A673 (cell line): ENCODE data around the gene EPHB6.

Source experiments
- EZH2 ChIP-seq: fragments of 200-600 bp; sonication (generic); IDR thresholded peaks from 2 replicates; pipeline ENCODE4 v1.6.1; 2017; ENCODE audit warnings: borderline replicate concordance, low read depth, mild to moderate bottlenecking, mixed read lengths, antibody characterized with exemption, low read length; ENCODE audit not compliant: poor library complexity, severe bottlenecking
- TF ChIP-seq, protein P1 (sequence below): fragments of 300-800, 200-600 bp; sonication (generic); conservative IDR thresholded peaks from 2 replicates; pipeline ENCODE4 v1.5.1; 2017; ENCODE audit warnings: low read depth, mild to moderate bottlenecking, antibody characterized with exemption, low read length, moderate library complexity, mixed read lengths

DNA sequence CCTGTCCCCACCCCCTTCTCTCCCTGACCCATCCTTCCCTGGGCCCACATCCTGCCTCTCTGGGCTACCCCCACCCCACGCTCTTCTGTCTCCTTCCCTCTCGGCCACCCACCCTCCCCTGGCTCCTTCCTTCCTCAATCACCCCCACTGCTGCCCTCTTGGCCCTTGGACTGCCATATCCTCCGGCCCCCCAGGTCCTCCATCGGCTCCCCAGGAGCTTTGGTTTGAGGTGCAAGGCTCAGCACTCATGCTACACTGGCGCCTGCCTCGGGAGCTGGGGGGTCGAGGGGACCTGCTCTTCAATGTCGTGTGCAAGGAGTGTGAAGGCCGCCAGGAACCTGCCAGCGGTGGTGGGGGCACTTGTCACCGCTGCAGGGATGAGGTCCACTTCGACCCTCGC, 10.9 kb downstream of the EPHB6 start:
- TF ChIP-seq, protein P1, sequence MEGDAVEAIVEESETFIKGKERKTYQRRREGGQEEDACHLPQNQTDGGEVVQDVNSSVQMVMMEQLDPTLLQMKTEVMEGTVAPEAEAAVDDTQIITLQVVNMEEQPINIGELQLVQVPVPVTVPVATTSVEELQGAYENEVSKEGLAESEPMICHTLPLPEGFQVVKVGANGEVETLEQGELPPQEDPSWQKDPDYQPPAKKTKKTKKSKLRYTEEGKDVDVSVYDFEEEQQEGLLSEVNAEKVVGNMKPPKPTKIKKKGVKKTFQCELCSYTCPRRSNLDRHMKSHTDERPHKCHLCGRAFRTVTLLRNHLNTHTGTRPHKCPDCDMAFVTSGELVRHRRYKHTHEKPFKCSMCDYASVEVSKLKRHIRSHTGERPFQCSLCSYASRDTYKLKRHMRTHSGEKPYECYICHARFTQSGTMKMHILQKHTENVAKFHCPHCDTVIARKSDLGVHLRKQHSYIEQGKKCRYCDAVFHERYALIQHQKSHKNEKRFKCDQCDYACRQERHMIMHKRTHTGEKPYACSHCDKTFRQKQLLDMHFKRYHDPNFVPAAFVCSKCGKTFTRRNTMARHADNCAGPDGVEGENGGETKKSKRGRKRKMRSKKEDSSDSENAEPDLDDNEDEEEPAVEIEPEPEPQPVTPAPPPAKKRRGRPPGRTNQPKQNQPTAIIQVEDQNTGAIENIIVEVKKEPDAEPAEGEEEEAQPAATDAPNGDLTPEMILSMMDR, result no peak
- TF ChIP-seq EZH2, result no peak
